HG03280 (cell line): ENCODE data around the gene PLEKHN1.
"Not testable (repeated sequence)": the region's sequence is repeated elsewhere in the genome, so short reads cannot be mapped to it uniquely, and the experiment has no call there.

ENCODE experiments used
- ATAC-seq: cut with Tn5 transposase; IDR thresholded peaks from one replicate; pipeline ENCODE4 v1.9.1; 2021; ENCODE audit warnings: mild to moderate bottlenecking, moderate library complexity; ENCODE audit not compliant: unreplicated experiment

PLEKHN1 gene

DNA sequence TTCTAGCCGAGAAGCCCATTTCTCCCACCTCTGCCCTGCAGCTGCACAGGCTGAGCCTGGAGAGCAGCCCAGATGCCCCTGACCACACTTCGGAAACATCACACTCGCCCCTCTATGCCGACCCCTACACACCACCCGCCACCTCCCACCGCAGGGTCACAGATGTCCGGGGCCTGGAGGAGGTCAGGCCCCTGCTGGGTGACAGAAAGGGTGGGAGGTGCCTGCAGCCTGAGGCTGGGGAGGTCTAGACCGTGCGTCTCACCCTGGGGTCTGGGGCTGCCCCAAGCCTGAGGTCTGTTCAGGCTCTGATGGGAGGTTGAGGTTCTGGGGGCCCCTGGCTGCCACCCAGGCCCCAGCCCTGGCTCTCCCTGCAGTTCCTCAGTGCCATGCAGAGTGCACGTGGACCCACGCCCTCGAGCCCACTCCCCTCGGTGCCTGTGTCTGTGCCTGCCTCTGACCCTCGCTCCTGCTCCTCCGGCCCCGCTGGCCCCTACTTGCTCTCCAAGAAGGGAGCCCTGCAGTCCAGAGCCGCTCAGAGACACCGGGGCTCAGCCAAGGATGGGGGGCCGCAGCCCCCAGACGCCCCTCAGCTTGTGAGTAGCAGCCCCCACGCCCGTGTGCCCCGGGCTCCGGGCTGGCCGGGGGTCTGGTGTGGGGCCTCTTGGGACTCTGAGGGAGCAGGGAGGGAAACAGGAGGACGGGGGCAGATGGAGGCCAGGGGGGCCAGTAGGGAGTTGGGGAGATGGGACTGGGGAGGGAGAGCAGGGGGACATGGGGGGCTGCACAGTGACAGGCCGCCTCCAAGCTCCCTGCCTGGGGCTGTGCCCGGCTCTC lies 7.4 kb downstream of the PLEKHN1 start:
- no peak for ATAC-seq

DNA sequence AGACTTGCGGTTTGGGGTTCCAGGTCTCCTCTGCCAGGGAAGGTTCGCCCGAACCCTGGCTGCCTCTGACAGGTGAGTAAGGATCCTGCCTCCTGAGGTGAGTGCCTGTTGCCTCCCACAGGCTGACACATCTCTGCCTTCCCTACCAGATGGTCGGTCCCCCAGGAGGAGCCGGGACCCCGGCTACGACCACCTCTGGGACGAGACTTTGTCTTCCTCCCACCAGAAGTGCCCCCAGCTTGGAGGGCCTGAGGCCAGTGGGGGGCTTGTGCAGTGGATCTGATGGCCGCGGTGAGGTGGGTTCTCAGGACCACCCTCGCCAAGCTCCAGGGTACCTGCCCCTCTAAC lies 8.0 kb downstream of the PLEKHN1 start:
- ATAC-seq: no peak

DNA sequence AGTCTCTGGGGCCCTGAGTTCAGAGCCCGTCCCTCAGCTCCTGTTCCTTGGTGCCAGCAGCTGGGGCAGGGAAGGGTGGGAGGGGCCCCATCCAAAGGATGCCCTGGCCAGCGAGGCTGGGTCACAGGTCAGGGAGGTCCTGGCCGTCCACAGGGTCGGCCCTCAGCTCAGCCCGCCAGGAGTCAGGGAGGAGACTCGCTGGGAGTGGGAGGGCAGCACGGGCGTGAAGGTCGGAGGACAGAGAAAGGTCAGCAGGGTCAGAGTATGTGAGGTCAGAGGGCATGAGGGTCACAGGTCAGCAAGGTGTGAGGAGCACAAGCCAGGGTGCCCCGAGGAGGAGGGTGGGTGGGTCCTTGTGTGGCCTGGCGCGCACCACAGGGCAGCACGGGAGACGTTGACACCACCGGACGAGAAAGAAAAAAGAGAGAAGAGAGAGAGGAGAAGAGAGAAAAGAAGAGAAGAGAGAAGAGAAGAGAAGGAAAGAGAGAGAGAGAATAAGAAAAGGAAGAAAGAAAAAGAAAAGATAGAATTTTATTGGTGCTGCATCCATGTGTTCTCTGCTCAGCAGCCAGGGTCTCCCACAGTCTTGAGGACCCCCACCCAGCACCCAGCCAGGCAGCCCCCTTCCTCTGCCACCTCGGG lies 8.5 kb downstream of the PLEKHN1 start:
- no peak for ATAC-seq

DNA sequence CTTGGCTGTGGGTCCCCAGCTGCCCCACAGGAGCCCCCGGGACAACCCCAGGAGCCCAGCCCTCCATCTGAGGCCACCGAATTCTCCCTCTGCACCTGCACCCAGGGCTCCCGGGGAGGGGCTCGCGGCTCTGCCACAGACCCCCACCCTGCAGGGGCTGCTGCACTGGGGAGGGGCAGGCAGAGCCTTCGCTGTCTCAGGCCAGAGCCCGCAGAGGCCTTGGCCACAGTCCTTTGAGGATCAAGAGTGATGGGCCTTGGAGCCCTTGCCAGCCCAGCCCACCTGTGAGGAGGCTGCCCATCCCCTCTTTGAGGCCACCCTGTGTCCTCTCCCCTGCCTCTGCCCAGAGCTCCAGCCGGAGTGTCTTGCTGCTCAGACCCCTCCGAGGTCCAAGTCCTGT lies 9.1 kb downstream of the PLEKHN1 start:
- ATAC-seq: no peak

DNA sequence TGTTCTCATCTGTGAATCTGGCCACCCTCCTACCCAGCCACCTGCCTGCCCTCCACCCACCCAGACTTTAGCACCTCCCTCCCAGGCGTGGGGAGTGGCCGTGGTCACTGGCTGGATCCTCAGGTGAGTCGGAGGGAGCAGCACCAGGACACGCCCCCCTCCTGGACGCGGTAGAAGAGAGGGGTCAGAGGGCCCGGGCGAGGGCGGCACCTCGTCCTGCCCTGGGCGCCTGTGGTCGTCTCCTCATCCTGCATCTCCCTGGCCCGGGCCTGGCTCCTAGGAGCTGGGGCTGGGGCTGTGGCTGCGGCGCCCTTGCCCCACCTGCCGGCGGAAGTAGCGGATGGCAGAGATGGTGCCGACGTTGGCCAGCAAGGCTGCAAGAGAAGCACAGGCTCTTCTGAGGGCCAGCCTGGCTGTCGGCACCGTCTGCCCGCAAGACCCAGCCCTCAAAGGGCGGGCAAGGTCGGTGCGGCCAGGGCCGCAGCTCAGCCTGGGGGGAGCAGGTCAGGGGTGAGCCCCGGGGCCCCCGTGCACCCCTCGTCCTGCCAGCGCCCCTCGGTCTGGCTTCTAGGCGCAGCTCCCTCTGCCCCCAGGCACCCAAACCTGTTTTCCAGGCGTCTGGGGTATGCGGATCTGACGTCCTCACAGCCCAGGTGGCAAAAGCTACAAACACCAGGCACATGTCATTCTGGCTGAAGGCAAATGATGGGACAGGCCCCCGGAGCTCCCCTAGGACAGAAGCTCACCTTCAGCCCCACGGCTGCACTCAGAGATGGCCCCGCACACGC lies 9.8 kb downstream of the PLEKHN1 start:
- ATAC-seq: no peak

DNA sequence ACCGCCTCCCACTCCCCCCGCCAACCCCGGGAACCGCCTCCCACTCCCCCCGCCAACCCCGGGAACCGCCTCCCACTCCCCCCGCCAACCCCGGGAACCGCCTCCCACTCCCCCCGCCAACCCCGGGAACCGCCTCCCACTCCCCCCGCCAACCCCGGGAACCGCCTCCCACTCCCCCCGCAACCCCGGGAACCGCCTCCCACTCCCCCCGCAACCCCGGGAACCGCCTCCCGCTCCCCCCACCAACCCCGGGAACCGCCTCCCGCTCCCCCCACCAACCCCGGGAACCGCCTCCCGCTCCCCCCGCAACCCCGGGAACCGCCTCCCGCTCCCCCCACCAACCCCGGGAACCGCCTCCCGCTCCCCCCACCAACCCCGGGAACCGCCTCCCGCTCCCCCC lies 10.5 kb downstream of the PLEKHN1 start:
- ATAC-seq: not testable (repeated sequence)

DNA sequence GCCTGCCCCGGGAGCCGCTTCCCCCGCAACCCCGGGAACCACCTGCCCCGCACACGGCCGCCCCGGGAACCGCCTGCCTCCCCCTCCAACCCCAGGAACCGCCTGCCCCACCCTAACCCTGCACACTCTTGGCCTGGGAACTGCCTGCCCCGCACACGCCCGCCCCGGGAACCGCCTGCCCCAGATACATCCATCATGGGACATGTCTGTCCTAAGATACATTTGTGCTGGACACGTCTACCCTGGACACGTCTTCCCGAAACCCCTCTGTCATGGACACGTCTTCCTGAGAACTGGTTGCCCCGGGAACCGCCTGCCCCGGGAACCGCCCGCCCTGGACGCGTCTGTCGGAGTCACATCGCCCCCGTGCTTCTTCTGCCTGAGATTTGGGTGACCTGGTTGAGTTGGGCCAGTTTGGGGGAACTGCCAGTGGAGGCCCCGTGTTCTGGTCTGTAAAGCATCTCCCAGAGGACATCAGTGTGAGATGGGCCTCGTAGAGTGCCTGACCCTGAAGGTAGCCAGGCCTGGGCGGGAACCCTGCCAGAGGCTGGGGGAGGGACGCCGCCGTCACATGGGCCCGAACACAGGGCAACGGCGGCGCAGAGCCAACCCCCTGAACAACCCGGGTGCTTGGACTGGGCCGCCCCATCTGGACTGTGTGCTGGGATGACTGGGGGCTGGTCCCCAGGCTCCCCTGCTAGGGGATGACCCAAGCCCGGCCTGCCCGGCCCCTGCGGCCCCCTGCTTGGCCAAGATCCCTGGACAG lies 12.0 kb downstream of the PLEKHN1 start:
- no peak for ATAC-seq

DNA sequence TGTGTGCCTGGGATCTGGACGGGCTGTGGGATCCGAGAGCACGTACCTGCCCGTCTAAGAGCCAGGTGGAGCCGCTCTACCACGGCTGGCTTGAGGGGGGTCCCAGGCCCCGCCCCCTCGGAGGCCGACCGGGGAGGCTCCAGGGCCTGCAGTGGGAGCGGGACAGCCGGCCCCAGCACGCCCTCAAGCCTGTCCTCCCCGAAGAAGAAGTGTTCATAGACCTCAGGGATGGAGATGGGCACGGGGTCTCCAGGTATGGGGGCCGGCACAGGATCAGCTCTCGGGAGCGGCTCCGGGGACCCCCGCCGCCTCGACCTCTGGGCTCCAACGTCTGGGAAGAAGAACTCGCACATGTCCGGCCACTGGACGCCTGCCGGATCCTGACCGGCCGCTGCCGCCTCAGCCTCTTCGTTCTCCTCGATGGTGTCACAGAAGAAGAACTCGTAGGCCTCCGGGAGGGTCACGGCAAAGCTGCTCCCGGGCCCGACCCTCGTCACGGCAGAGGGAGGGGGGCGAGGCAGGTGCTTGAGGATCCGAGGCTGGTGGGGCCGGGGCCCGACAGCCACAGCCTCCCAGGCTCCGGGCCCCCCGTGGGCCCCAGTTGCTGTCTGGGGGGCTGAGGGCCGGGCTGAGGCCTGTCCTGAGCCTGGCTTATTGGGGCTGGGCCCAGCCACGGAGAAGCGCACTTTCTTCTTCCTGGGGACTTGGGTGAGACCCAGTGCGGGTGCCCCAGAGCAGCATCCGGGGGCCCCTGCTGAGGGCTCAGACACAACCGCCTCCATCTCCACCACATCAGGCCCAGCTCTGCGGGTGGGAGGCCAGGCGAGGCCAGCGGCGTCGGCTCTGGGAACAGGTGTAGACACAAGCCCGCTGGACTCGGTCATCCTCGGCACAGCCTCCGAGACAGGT lies 12.8 kb downstream of the PLEKHN1 start:
- no peak for ATAC-seq

DNA sequence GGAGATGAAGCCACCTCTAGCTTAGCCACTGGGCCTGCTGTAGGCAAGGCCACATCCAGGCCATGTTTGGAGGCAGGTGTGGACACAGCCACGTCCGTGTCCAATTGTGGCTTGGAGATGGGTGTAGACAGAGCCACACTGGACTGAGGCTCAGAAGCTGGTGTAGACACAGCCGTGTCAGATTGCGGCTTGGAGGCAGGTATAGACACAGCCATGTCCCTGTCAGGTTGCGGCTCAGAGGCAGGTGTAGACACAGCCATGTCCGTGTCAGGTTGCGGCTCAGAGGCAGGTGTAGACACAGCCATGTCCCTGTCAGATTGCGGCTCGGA lies 13.4 kb downstream of the PLEKHN1 start:
- no peak for ATAC-seq

DNA sequence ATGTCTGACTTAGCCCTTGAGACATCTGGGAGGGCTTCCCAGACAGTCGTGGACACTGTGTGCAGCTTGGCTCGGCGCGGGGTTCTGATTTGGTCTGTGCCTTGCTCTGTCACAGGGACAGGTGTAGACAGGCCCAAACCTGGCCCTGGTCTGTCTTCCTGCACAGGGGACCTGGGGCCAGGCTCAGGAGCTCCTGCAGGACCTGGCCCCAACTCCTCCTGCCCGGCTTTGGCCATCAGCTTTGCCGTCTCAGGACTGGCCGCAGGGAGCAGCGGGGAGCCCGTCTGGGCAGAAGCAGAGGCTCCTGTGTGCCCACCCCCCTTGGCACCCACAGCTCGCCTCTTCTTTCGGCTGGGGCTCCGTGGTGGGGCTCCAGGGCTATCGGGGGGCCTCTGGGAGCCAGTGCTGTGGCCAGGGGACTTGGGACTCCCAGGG lies 13.9 kb downstream of the PLEKHN1 start:
- ATAC-seq: no peak

DNA sequence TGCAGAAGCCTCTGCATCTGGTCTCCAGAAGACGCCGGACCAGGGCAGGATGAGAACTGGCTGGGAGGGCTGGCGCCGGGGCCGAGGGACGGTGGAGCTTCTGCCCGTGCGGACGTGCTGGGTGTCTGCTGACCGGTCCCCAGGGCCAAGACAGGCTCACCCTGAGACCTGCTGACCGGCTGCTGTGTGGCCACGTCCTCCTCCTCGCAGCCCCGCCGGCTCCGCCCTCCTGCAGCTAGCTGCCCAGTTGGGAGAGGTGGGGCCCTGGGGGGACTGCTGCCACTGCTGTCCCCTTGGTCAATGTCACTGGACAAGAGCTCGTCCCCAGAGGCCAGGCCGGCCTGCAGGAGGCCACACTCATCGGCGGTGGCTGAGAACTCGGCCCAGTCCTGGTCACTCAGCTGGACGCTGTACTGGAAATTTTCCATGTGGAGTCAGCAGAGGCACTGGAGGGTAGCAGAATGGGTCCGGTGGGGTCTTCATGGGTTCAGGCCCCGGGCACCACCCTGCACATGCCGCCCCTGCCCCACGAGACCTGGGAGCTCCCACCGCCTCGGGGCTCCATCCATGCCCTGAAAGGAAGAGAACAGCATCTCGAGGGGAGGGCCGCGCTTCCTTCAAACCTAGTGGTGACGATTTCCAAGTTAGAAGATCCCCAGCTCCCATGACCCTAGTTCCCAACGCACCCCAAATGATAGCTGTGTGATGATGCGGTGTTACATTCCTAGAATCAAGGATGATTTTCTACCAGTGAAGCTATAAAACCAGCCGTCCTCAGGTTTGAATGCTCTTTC lies 14.5 kb downstream of the PLEKHN1 start:
- ATAC-seq: no peak

DNA sequence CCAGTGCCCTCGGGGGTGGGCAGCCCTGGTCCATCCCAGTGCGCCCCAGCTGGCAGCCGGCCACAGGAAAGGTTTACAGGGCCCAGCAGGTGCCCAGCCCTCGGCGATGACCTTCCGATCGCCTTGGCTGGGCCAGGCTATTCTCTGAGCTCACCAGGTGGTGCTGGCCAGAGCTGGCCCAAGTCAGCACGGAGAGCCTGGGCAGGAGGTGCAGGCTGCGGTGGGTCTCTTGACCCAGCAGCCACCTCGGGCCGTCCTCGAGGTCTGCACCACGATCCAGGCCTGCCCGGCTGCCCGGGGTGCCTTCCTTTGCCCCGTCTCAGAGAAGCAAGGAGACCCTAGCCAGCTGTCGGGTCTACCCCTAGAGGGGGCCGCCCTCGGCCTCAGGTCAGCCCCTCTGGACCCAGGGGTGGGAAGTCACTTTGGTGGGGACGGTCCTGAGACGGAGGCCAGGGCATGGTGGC lies 15.2 kb downstream of the PLEKHN1 start:
- ATAC-seq: no peak

DNA sequence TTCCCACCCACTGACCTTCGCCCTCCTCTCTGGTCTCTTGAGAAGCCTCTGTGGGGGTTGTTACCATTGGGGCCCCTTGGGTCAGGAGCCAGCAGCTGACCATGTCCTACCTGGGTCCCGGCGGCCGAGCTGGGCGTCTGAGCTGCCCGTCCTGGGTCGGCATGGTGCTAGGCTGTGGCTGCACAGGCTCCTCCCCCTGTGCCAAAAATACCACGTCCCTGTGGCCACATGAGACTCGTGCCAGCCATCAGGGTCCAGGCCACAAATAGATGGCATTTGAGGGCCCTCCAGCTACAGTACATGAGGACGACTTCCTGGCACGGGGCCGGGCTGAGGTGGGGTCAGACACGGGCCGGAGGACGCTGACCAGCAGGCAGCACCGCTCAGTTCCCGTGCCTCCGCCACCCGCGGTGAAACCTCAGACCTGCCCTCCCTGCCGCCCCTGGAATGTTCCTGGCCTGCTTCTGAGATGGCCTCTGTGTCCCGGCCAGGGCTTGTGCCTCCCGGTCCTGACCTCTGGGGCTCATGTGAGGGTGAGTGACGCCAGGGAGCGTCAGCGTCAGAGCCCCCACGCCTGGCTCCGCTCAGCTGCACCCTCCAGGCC lies 15.8 kb downstream of the PLEKHN1 start, which contains the start of gene PERM1:
Gene PERM1, minus strand, starts transcription at position 139 of the 604 bp plus-strand sequence. CDS start 1,064 bp downstream, outside the sequence.
- no peak for ATAC-seq

DNA sequence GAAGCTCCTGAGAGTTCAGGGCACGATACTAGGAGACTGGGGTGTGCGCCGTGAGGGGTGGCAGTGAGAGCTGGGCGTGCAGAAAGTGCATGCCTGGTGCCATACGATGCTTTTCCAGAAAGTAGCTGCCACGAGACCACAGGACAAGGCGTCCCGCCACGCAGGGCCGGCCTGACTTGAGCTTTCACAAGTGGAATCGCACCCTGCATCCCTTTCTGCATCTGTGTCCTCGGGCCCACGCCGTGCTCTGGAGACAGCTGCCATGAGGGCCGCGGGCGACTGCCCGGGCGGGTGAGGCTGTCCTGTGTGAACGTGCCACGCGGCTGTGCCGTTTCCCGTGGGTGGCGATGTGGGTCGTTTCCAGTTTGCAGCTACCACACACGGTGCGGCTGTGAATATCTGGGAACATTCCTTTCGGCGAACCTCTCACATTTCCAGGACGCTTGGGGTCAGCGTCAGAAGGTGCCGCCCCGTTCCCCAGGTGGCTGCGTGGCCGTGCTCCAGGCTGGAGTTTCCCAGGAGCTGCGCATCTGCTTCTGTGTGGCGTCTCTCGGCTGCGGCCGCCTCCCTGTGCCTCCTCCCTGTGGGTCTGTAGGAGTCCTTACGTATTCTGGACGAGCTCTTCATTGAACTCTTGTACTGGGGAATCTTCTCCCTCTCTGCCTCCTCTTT lies 16.6 kb downstream of the PLEKHN1 start:
- ATAC-seq: no peak

DNA sequence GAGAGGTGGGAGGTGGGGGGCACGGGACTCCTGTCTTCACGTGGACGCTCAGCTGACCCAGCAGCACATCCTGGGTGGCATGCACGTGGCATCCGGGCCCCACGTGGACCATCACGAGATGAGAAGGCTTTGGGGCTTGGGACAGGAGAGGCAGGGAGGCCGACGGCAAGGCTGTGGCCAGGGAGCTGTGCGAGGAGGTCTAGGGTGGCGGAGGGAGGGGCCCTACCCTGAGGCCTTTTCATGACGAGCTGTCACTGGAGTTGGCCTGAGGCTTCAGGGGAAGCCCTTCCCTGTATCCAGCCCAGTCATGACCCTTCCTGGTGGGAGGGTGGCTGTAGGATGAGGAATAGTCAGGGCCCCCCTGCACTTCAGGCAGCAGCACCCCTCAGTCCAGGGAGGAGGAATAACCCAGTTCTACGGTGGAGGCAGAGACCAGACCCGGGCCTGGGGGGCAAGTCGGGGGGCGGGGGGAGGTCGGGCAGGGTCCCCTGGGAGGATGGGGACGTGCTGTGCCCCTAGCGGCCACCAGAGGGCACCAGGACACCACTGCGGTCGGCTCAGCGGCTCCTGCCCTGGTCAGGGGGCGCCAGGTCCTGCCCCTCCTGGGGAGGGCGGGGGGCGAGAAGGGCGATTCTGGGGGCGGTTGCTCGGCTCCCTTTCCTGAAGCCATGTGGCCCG lies 17.7 kb downstream of the PLEKHN1 start:
- ATAC-seq: no peak

DNA sequence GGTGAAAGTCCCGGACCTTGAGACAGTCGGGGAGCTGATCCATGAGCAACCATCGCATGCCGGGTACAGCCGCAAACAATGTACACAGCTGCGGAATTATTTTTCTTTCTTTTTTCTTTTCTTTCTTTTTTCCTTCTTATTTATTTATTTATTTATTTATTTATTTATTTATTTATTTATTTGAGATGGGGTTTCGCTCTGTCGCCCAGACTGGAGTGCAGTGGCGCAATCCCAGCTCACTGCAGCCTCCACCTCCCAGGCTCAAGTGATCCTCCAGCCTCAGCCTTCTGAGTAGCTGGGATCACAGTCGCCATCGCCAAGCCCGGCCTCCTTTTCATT lies 18.2 kb downstream of the PLEKHN1 start:
- ATAC-seq: no peak

DNA sequence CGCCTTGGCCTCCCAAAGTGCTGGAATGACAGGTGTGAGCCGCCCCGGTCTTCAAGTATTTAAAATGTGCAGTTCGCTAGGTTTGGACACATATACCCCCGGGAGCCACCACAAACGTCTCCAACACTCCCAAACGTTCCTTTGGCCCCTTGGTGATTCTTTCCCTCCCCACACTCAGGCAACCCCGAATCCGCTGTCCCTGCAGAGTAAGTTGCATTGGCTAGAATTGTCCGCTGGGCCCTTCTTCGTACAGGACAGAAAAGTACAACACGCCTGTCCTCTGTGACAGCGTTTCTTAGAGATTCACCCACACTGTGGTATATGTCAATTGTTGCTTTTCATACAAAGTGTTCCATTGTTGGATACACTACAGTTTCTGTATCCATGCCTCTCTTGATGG lies 18.8 kb downstream of the PLEKHN1 start:
- ATAC-seq: no peak

DNA sequence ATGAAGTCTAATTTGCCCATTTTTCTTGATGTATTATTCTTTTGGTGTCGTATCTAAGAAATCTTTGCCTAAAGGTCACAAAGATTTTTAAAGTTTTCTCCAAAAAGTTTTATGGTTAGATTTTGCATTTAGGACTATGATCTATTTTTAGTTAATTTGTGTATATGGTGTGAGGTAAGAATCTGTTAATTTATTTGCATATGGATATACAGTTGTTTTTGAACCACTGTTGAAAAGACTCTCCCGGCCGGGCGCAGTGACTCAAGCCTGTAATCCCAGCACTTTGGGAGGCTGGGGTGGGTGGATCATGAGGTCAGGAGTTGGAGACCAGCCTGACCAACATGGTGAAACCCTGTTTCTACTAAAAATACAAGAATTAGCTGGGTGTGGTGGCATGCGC lies 21.8 kb downstream of the PLEKHN1 start:
- ATAC-seq: not testable (repeated sequence)
